Measurements from ENCODE around the gene CHEK2.

The CHEK2 gene

GRCh38 chr22:28710107-28710506, 31.5 kb downstream of the CHEK2 start:
- Histone ChIP-seq H3K27ac (ENCODE audit: low read length) (no peak overlapping the region), H3K9me3 (replicated peaks; ENCODE audit: insufficient read depth, low read length) (no peaks in the 10 kb centered on the region), H3K36me3 (replicated peaks; ENCODE audit: insufficient read depth, low read length) (no peaks in the 10 kb centered on the region), H3K9me2 (replicated peaks; ENCODE audit: insufficient read depth, low read length) (no peaks in the 10 kb centered on the region), H3K4me1 (ENCODE audit: low read length) (no peaks in the 10 kb centered on the region), H3K4me2 (ENCODE audit: low read depth, low read length) (no peak overlapping the region), H3K27me3 (replicated peaks; ENCODE audit: insufficient read depth, low read length) (no peaks in the 10 kb centered on the region), H3K9ac (ENCODE audit: low read length) (no peak overlapping the region), H4K20me1 (ENCODE audit: insufficient read depth, low read length) (no peaks in the 10 kb centered on the region), H3F3A (ENCODE audit: insufficient read depth, low read length) (no peaks in the 10 kb centered on the region), H3K4me3 (ENCODE audit: low read length) (no peak overlapping the region), H3K79me2 (ENCODE audit: low read length) (no peaks in the 10 kb centered on the region), H2AFZ (ENCODE audit: low read length) (no peak overlapping the region)
- DNase-seq = no peak
- no peak for TF ChIP-seq CTCF (IDR thresholded peaks at IDR 0.05; ENCODE audit: low read length)
- TF ChIP-seq EZH2phosphoT487 (IDR thresholded peaks at IDR 0.05; ENCODE audit: low read length) = no peak
- no peak for TF ChIP-seq EZH2 (optimal IDR thresholded peaks at IDR 0.05; ENCODE audit: low read depth, low read length)

DNA sequence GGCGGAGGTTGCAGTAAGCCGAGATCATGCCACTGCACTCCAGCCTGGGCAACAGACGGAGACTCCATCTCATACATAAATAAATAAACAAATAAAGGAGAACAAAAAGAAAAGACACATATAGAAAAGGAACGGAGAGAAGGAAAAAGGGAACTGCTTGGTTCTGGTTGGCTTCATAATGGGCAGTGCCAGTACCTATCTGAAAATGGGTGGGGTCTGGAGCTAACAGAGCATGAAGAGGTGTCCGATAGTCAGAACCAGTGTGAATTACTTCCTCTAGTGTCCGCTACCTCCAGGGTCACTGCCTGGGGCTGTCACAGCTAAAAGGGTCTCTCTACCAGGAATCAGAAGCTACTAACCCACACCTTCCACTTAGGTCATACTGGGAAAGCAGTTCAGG, 34.8 kb downstream of the CHEK2 start:
- H3K79me2 ChIP-seq (ENCODE audit: low read length) = no peaks in the 10 kb centered on the region
- no peak overlapping the region for H3K9ac ChIP-seq (ENCODE audit: low read length)
- no peaks in the 10 kb centered on the region for H3K4me1 ChIP-seq (ENCODE audit: low read length)
- H3K27me3 ChIP-seq (replicated peaks; ENCODE audit: insufficient read depth, low read length) = no peaks in the 10 kb centered on the region
- no peak overlapping the region for H2AFZ ChIP-seq (ENCODE audit: low read length)
- H4K20me1 ChIP-seq (ENCODE audit: insufficient read depth, low read length) = no peaks in the 10 kb centered on the region
- no peak for TF ChIP-seq EZH2phosphoT487 (IDR thresholded peaks at IDR 0.05; ENCODE audit: low read length)
- no peak for TF ChIP-seq EZH2 (optimal IDR thresholded peaks at IDR 0.05; ENCODE audit: low read depth, low read length)
- no peak for TF ChIP-seq CTCF (IDR thresholded peaks at IDR 0.05; ENCODE audit: low read length)
- H3F3A ChIP-seq (ENCODE audit: insufficient read depth, low read length) = no peaks in the 10 kb centered on the region
- H3K4me3 ChIP-seq (ENCODE audit: low read length) = no peak overlapping the region
- H3K36me3 ChIP-seq (replicated peaks; ENCODE audit: insufficient read depth, low read length) = no peaks in the 10 kb centered on the region
- DNase-seq = no peak
- no peaks in the 10 kb centered on the region for H3K9me3 ChIP-seq (replicated peaks; ENCODE audit: insufficient read depth, low read length)
- H3K4me2 ChIP-seq (ENCODE audit: low read depth, low read length) = no peak overlapping the region
- no peak overlapping the region for H3K27ac ChIP-seq (ENCODE audit: low read length)
- H3K9me2 ChIP-seq (replicated peaks; ENCODE audit: insufficient read depth, low read length) = no peaks in the 10 kb centered on the region

DNA sequence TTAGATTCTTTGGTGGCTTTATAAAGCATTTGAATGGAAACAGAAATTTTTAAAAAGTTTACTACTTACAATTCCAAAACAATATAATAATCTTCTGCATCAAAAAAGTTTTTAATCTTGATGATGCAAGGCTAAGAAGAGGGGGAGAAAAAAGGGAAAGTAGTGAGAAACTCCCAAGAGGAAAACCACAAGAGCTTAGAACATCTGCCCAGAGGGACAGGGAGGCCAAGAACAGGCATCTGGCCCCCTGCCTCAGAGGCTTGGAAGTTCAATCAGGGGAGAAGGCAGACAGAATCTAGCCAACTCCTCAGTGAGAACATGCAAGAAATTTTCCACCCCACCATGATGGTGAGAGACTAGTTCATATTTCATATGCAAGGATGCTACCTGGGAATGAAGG, 38.2 kb downstream of the CHEK2 start:
- no peak for DNase-seq
- Histone ChIP-seq H3K9ac (ENCODE audit: low read length) (no peak overlapping the region), H3F3A (ENCODE audit: insufficient read depth, low read length) (no peaks in the 10 kb centered on the region), H3K4me1 (ENCODE audit: low read length) (no peaks in the 10 kb centered on the region), H4K20me1 (ENCODE audit: insufficient read depth, low read length) (no peaks in the 10 kb centered on the region), H3K27me3 (replicated peaks; ENCODE audit: insufficient read depth, low read length) (no peaks in the 10 kb centered on the region), H3K9me2 (replicated peaks; ENCODE audit: insufficient read depth, low read length) (no peaks in the 10 kb centered on the region), H3K4me3 (ENCODE audit: low read length) (no peak overlapping the region), H2AFZ (ENCODE audit: low read length) (no peak overlapping the region), H3K27ac (ENCODE audit: low read length) (no peak overlapping the region), H3K79me2 (ENCODE audit: low read length) (no peaks in the 10 kb centered on the region), H3K36me3 (replicated peaks; ENCODE audit: insufficient read depth, low read length) (no peaks in the 10 kb centered on the region), H3K9me3 (replicated peaks; ENCODE audit: insufficient read depth, low read length) (no peaks in the 10 kb centered on the region), H3K4me2 (ENCODE audit: low read depth, low read length) (no peak overlapping the region)
- TF ChIP-seq EZH2phosphoT487 (IDR thresholded peaks at IDR 0.05; ENCODE audit: low read length) (no peak), EZH2 (optimal IDR thresholded peaks at IDR 0.05; ENCODE audit: low read depth, low read length) (no peak), CTCF (IDR thresholded peaks at IDR 0.05; ENCODE audit: low read length) (no peak)
